ENCODE measurements around the gene MAD2L1BP. TPM values are rescaled to one million over a fixed set of nuclear protein-coding genes. Genes with fewer than 3 reads are reported as not detected.
"Not testable (repeated sequence)": the region's sequence is repeated elsewhere in the genome, so short reads cannot be mapped to it uniquely, and the experiment has no call there.

MAD2L1BP gene
- polyA plus RNA-seq, 1 of the 3 experiments (the other 2 are of a cell fraction) = 30.9 TPM

DNA sequence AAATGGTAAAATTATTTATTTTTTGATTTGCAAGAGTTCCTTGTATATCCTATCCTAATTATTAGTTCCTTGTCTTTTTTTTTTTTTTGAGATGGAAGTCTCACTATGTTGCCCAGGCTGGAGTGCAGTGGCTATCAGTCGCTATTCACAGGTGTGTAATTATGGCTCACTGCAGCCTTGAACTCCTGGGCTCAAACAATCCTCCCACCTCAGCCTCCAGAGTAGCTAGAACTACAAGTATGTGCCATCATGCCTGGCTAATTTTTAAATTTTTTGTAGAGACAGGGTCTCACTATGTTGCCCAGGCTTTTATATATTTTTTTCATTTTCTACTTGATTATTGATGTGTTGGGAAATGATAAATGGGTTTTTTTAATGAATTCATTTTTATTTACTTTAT is 46.1 kb upstream of the MAD2L1BP start:
- H3K79me2 ChIP-seq (ENCODE audit: insufficient read depth) = peaks cover 71% of the 10 kb centered on the region
- ChIA-PET CTCF (interaction anchor here (4.4 kb wide), 1 partner anchor 19 kb away, joined by 22 read pairs; no protein-coding TSS in a partner anchor), POLR2A (interaction anchor here (0.6 kb wide), 1 partner anchor 104 kb away, joined by 5 read pairs; no protein-coding TSS in a partner anchor)

GRCh38 chr6:43593938-43594337 is 41.7 kb upstream of the MAD2L1BP start:
- Histone ChIP-seq H3K4me3 (ENCODE audit: low read depth in 2 of 2, low read length in 1 of 2) (no peak overlapping the region), H2AFZ (ENCODE audit: low read depth) (no peak overlapping the region), H3K4me2 (no peak overlapping the region), H3F3A (replicated peaks; ENCODE audit: insufficient read depth) (peaks cover 15% of the 10 kb centered on the region), H3K36me3 (replicated peaks in 1 of 2; ENCODE audit: control insufficient read depth in 1 of 2, insufficient read depth in 2 of 2, low read length in 1 of 2) (peaks cover 16 to 70% of the 10 kb centered on the region in 2 experiments), H3K9me3 (no peaks in the 10 kb centered on the region), H3K9ac (no peak overlapping the region), H4K20me1 (ENCODE audit: insufficient read depth) (no peaks in the 10 kb centered on the region), H3K27me3 (ENCODE audit: insufficient read depth) (no peaks in the 10 kb centered on the region), H3K4me1 (ENCODE audit: control insufficient read depth in 1 of 2, insufficient read depth in 2 of 2, low read depth in 1 of 2, low read length in 1 of 2) (no peaks in the 10 kb centered on the region), H3K79me2 (ENCODE audit: insufficient read depth) (peaks cover 62% of the 10 kb centered on the region), H3K9me2 (no peaks in the 10 kb centered on the region), H3K27ac (ENCODE audit: low read depth in 2 of 2, low read length in 1 of 2) (no peak overlapping the region)
- CTCF ChIA-PET = interaction anchor here (1.5 to 4.9 kb wide), 2 partner anchors 13 to 15 kb away, joined by 3 to 28 read pairs; no protein-coding TSS in a partner anchor
- TF ChIP-seq GABPA (IDR thresholded peaks at IDR 0.05; ENCODE audit: low read depth) = no peak
- TF ChIP-seq FOXJ3 (CRISPR knock-in tag; IDR thresholded peaks at IDR 0.05) = no peak
- TF ChIP-seq, protein P1, sequence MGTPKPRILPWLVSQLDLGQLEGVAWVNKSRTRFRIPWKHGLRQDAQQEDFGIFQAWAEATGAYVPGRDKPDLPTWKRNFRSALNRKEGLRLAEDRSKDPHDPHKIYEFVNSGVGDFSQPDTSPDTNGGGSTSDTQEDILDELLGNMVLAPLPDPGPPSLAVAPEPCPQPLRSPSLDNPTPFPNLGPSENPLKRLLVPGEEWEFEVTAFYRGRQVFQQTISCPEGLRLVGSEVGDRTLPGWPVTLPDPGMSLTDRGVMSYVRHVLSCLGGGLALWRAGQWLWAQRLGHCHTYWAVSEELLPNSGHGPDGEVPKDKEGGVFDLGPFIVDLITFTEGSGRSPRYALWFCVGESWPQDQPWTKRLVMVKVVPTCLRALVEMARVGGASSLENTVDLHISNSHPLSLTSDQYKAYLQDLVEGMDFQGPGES (IDR thresholded peaks at IDR 0.05; ENCODE audit: low read depth, low read length) = no peak
- no peak for TF ChIP-seq NFIC (IDR thresholded peaks at IDR 0.05; ENCODE audit: borderline replicate concordance)
- TF ChIP-seq EP300 (IDR thresholded peaks at IDR 0.05; ENCODE audit: borderline replicate concordance in 1 of 2, low read depth in 1 of 2, low read length in 1 of 2) = no peak
- no peak for TF ChIP-seq JUND (IDR thresholded peaks at IDR 0.05)
- no peak for TF ChIP-seq GATA2 (CRISPR knock-in tag; IDR thresholded peaks at IDR 0.05)
- no peak for TF ChIP-seq EZH2phosphoT487 (IDR thresholded peaks at IDR 0.05; ENCODE audit: borderline replicate concordance, low read depth)
- TF ChIP-seq MXI1 (IDR thresholded peaks at IDR 0.05; ENCODE audit: low read depth, low read length) = no peak
- TF ChIP-seq, protein P2, sequence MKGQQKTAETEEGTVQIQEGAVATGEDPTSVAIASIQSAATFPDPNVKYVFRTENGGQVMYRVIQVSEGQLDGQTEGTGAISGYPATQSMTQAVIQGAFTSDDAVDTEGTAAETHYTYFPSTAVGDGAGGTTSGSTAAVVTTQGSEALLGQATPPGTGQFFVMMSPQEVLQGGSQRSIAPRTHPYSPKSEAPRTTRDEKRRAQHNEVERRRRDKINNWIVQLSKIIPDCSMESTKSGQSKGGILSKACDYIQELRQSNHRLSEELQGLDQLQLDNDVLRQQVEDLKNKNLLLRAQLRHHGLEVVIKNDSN (IDR thresholded peaks at IDR 0.05; ENCODE audit: borderline replicate concordance, low read depth) = no peak
- TF ChIP-seq FOXM1 (IDR thresholded peaks at IDR 0.05; ENCODE audit: low read depth) = no peak
- no peak for TF ChIP-seq CHD2 (IDR thresholded peaks at IDR 0.05; ENCODE audit: low read length, partially characterized antibody)
- TF ChIP-seq MEF2A (IDR thresholded peaks at IDR 0.05; ENCODE audit: borderline replicate concordance, low read depth) = no peak
- TF ChIP-seq RCOR1 (IDR thresholded peaks at IDR 0.05; ENCODE audit: low read length) = no peak
- no peak for TF ChIP-seq RFX5 (IDR thresholded peaks at IDR 0.05; ENCODE audit: low read length)
- no peak for TF ChIP-seq PBX3 (IDR thresholded peaks at IDR 0.05)
- TF ChIP-seq, protein P3, sequence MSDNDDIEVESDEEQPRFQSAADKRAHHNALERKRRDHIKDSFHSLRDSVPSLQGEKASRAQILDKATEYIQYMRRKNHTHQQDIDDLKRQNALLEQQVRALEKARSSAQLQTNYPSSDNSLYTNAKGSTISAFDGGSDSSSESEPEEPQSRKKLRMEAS (IDR thresholded peaks at IDR 0.05; ENCODE audit: low read depth) = no peak
- TF ChIP-seq, protein P4, sequence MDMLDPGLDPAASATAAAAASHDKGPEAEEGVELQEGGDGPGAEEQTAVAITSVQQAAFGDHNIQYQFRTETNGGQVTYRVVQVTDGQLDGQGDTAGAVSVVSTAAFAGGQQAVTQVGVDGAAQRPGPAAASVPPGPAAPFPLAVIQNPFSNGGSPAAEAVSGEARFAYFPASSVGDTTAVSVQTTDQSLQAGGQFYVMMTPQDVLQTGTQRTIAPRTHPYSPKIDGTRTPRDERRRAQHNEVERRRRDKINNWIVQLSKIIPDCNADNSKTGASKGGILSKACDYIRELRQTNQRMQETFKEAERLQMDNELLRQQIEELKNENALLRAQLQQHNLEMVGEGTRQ (IDR thresholded peaks at IDR 0.05; ENCODE audit: borderline replicate concordance, low read depth, low read length) = no peak
- no peak for DNase-seq
- POLR2A ChIA-PET = no interaction called here
- WGBS (ENCODE audit: low lambda C conversion rate) = 94% methylated on average over 1 of the region's 1 CpG

More for the DNA sequence above, 46.1 kb upstream of the MAD2L1BP start:
- H3K9ac ChIP-seq; H4K20me1 ChIP-seq (ENCODE audit: insufficient read depth); H3K9me3 ChIP-seq; H2AFZ ChIP-seq (ENCODE audit: low read depth); DNase-seq; H3F3A ChIP-seq (replicated peaks; ENCODE audit: insufficient read depth); H3K27ac ChIP-seq (ENCODE audit: low read depth in 2 of 2, low read length in 1 of 2); H3K27me3 ChIP-seq (ENCODE audit: insufficient read depth); H3K9me2 ChIP-seq; H3K4me1 ChIP-seq (ENCODE audit: control insufficient read depth in 1 of 2, insufficient read depth in 2 of 2, low read depth in 1 of 2, low read length in 1 of 2); H3K4me2 ChIP-seq; H3K4me3 ChIP-seq (ENCODE audit: low read depth in 2 of 2, low read length in 1 of 2): not testable (repeated sequence)
- 100% methylated on average over 1 of the region's 1 CpG for WGBS (ENCODE audit: low lambda C conversion rate)
- H3K36me3 ChIP-seq (replicated peaks in 1 of 2; ENCODE audit: control insufficient read depth in 1 of 2, insufficient read depth in 2 of 2, low read length in 1 of 2) = peaks cover 36 to 80% of the 10 kb centered on the region in 2 experiments

All from SK-N-SH (cell line).